HG02610 (cell line): ENCODE measurements around the gene BBS9.
A peak's percentile ranks its signal among the peaks of the same experiment; 100 is the strongest.
"Not testable (repeated sequence)": the region's sequence is repeated elsewhere in the genome, so short reads cannot be mapped to it uniquely, and the experiment has no call there.

Experiments used
- ATAC-seq: cut with Tn5 transposase; IDR thresholded peaks from one replicate; pipeline ENCODE4 v1.9.1; 2021; ENCODE audit warnings: mild to moderate bottlenecking, moderate library complexity; ENCODE audit not compliant: unreplicated experiment

Gene BBS9

DNA sequence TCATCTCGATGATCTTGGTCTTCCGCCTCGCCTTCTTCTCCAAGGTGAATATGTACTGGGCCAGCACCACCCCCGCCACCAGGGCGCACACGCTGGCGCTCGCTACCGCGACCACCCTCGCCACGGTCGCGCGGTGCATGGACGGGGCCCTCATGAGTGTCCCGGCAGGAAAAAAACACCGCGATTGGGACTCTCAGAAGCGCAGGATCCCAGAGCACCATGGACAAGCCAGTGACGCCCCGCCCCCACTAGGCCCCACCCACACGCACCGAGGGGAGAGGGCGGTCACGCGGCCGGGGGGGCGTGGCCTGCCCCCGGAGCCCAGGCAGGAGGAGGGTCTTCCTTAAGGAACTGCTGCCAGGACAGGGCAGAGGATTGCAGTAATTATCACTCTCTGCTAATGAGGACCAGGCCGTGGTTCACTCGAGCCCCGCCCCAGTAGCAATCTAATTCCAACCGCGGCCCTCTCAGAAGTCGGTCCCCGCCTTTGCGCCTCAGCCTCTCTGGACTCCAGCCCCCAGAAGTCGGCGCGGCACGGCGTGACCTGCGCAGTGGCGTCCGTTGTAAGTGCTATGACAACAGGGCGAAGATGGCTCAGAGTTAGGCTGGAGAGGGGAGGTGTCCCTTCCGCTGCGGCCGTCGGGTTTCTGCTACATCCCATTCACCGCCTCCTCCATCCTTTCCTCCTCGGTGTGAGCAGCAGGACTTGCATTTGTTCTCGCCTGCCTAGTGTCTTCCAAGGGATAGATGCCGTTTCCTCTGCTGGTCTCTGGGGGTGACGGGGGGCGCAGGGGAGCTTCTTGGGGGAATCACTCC lies at the start of gene BBS9:
TSS of gene BBS9 (plus strand) at position 575 of the 816 bp plus-strand sequence. CDS start 16,689 bp downstream, outside the sequence.
- ATAC-seq = peak; percentile 100

DNA sequence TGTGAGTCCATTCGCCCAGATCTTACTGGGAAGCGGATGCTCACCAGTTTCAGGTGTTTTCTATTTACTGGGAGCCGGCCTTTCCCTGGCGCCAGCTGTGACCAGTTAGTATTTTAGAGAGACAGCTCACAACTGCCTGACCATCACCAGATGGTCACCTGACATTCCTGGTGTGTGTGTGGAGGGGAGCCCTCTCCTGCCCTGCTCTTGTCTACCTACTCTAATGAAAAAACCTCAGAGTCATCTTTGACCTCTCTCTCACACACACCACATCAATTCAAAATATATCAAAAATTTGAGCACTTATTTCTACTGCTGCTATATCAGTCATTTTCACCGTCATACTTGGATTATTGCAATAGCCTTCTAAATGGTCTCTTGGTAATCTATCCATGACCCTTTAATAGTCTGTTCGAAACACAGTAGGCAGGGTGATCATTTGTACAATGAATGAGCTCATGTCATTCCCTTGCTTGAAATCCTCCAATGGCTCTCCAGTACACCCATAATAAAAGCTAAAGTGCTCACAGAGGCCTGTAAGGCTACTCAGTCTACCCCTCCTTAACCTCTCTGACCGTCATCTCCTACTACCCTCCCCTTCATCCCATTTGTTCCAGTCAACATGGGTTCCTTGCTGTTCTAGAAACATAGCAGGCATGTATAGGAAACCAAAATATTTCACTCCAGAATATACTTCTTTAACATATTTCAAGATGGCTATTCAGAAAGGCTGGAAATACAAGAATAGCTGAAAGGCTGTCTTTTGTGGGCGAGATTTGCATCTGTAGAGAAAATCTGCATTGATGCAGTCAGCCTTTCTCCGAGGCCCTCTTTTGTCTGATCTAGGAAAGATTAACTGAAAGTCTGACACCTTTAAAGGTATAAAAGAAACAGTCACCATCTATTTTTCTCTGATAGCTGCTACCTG lies 49.3 kb upstream of the BBS9 start:
- ATAC-seq = no peak

DNA sequence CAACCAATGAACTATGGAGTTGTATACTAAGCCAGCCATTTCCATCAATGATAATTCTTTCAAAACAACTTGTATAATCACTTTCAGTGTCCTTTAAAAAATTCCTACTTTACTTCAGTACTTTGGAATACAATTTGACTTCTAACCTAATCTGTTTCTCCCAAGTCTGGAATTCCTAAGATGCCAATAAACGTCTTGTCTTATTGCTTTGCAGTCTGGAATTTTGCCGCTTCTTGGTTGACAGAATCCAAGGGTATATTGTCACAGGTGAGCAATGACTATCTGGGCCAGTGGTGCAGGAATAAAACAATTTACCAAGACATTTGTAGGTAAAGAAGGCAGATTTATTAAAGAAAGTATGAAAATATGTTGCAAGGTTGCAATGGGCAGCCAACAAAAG lies 42.0 kb upstream of the BBS9 start:
- ATAC-seq = no peak

DNA sequence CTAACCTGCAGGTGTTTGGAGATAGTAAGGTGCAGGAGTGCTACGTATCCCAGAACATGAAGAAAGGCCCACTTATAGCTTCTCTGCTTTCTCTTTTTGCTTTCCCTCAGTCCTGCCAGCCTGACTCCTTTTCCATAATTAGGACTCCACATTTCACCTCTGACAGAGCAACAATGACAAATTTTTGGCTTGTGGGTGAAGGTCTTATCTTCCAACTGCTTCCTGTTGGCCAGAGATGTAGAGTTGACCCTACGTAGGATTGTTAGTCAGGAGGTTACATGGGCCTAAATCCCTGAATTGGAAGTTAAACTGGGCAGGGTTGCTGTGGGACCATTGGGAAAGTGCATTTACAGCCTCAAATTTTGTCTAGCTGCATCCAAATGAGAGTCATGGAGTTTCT lies 41.5 kb upstream of the BBS9 start:
- ATAC-seq = no peak

DNA sequence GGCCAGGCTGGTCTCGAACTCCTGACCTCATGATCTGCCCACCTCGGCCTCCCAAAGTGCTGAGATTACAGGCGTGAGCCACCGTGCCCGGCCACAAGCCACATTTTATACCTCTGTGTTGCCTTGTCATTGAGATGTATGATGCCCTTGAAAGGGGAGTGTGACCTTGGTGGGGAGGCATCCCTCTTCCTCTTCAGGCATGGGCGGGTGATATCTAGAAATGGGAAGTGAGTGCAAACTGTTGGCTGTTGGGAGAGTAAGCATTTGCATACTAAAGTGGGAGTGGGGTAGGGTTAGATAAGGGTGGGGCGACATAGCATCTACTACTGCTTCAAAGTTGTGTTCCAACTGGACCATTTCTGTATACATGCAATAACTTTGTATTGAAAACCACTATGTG lies 40.2 kb upstream of the BBS9 start:
- ATAC-seq = no peak

DNA sequence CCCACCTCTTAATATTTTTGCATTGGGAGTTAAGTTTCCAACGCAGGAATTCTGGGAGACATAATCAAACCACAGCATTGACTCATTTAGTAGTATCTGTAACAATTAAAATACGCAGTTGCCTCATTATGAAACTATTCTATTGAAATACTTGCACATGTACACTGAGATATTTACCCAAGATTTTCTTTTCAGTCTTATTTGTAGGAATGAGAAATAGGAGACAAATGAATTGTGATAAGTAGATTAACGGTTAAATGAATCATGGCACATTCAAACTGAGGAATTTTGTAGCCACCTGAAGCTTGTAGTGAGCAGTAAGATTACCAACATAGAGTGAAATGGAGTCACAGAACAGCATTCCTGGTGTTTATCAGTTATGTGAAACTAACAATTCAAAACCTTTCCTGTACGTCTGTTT lies 38.2 kb upstream of the BBS9 start:
- ATAC-seq = no peak

DNA sequence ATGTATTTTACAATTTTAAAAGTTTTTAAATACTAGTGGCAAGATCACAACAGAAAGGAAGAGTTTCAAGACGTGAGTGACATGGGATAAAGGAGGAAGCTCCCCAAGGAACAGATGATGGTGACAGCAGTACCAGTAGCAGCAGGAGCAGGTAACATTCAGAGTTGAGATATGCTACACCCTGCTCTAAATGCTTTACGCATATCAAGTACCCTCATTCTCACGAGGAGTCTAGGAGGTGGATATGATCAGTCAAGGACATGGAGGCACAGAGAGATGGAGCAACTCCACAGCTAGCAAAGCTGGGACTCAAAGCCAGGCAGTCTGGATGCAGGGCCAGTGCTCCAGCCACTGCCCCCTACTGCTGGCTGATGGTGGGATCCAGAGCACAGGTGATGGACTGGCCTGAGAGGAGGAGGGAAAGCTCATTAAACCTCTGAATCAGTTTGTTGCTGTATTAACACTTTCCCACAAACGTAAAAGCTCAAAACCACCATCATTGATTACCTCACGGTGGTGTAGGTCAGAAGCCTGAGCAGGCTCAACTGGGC lies 37.6 kb upstream of the BBS9 start:
- ATAC-seq = no peak

DNA sequence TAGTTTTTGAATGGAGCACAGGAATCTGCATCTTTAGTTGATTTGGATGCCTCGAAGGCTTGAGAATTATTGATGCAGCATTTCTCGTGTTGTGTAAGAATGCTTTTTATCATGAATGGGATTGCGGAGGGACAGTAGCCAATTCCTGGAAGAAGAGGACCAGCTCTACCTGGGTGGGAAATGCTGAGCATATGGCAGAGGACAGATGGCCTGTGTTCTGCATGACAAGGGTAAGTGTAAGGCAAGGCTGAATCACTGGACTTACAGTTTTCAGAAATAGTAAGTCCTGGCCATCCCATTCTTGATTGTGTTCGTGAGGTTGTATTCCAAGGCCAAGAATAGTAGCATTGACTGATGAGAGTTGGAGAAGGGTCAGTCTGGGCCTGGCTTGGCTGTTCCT lies 36.1 kb upstream of the BBS9 start:
- ATAC-seq = no peak

DNA sequence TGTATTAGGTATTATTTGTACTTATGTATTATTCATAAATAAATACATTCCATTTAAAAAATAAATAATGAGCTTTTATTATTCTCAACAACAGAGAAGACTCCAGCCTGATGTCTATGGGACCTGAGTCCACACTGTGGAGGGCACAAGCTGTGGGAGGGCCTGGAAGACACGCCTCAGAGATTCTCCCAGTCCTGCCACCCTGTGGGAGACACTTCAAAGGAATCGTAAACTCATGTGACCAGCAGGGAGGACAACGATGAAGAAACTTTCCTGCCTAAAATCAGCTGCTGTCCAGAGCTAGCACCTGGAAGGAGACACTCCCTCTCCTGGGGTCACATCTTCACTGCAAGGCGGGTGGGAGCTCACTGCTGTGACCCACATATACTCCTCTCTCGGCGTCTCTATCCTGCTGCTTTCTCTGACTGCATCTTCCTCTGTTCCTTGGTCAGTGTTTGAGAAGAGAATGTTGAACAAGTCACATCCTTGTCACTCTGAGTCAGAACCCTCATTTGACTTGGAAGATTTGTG lies 34.6 kb upstream of the BBS9 start:
- not testable (repeated sequence) for ATAC-seq

DNA sequence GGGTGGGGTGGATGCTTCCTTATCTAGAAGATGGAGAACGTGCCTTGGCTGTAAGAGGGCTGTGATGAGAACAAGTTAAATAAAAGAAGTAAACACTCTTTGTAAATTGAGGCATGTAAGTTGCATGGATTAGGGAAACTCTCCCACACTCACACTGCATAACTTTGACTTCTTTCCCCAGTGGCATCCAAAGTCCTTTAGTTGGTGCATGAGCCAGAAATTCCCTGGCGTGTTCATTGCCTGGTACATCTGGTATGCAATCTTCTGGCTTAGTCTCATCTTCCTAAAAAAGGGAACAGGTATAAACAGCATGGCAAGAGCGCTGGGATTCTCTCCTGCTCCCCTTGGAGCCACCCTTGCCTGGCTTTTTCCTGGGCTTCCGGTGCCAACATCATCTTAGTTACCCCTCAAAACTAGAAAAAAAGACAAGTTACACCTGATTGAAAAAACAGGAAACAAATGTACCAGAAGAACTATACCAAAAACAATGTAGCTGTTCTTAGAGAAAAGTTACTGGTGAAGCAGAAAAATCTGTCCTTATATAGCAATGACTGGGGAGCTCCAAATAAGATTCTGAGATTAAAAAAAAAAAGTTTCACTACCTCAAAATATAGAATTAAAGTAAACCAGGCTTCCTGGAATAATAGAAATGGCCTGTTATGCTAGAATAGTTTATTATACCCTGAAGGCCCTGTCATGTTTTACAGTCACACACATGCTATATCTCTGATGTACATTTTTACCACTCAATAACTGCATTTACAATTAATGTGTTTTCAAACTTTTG lies 30.0 kb upstream of the BBS9 start:
- no peak for ATAC-seq

DNA sequence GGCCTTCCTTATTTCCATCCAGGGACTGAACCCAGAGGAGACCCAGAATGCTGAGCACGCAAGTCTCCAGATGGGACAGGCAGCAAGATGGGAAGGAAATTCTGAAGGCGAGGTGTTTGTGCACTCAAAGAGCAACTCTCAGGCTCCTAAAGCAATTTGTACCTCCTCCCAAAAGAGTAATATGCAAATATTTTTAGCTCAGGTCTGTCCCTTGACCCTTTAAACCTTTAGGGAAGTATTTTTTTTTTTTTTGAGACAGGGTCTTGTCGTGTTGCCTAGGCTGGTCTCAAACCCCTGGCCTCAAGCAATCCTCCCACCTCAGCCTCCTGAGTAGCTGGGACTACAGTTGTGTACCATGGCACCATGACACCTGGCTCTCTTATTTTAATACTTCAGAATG lies 28.6 kb upstream of the BBS9 start:
- no peak for ATAC-seq

DNA sequence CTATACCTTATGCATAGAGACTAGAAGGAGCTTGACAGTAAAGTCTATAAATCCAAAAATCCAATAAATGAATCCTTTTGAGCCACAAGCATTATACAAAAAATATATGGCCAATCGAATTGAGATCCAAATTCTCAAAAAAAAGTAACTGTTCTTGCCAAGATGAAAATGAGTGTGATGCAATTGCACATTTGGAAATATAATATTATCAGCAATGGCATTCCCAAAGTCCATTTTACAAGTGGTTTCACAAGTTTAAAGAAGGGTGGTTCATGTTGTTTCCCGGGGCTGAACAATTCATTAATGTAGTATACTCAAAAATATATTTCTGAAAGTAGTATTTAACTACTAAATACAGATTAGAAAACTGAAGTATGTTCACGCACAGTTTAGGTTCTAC lies 27.5 kb upstream of the BBS9 start:
- no peak for ATAC-seq

DNA sequence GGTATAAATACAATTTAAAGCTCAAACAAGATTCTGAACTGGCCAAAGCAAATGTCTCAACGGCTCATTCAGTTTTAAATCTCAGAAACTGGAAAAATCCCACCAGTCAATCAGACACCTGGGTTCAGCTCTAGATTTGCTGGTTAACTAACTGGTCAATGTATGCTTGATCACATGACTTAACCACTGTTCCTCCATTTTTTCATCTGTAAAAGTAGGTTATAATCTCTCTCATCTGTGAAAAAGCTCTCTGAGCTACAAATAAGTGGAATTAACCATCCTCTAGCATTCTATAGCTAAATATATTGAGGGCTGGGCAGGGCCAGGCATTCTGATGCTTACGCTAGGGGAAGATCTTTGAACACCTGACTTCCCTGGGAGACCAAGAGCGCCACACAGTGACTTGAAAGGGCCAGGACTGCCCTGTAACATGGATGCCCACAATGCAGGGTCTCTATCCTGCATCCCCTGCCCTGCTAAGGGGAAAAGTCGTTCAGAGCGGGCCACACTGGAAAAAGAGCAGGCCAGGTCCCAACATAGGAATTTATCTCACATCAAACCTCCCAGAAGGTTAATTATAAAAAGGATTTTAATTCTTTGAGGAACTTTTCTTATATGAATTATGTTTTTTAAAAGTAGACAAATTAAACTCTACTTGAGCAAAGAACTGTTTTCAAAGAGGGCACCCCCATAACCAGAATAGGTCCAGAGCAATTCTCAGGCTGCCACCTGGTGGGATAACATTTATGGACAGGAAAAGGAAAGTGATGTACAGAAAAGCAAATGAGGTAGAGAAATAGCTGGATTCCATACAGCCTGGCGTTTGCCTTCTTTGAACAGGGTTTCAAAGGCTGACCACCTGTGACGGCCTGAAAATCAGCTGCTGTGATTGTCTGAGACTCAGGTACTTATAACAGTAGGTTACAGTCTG lies 22.0 kb upstream of the BBS9 start:
- peak; percentile 36 for ATAC-seq

DNA sequence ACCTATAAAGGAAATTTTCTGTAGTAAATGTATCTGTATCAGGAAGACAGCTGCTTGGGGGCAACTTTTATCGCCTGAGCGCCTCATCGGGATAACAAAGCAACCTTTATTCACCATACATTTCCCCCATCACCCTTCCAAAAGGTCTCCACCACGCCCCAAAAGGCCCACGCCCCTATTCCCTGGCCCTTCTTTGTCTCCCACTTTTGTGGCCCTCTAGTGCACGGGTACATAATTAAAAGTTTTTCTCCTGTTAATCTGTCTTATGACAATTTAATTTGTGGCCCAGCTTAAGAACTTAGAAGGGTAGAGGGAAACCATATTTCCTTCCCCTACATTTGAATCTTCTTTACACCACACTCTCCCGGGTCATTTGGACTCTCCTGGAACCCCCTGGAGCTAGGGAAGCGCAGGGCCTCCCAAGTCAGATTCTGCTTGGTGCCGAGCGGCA lies 20.8 kb upstream of the BBS9 start:
- ATAC-seq = no peak

DNA sequence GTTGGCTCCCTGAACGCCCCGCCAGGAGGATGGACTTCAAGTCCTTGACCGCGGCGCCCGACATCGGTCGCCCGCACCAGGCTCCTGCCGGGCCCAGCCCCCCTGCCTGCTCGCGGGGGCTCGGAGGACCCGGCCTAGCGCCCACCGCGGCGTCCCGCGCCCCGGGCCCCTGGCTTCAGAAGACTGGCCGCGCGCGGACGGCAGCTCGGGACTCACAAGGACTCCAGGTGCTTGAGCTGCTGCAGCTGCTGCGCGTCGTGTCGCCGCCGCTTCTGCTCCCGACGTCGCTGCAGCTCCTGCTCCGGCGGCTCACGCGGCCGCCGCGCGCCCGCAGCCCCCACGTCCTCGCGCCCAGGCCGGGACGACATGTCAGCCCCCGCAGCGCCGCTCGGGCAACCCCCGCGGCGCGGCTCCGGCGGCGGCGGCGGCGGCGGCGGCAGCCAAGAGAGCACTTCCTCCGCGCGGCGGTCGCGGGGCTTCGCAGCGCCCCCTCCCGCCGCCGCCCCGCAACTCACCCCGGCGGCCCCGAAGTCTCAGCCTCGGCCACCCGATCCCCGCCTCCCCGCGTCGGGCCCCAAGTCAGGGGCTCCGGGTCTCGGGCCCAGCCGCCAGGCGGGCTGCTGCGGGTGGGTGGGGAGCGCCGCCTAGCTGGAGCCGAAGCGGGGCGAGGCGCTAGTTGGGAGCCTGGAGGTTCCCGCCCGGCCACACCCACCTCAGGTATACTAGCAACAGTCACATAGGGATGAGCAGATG lies 20.2 kb upstream of the BBS9 start, which contains the start of gene RP9:
TSS of gene RP9 (minus strand) at position 400 of the 753 bp plus-strand sequence. CDS start at position 368, 32 bp downstream.
- peak; percentile 85 for ATAC-seq

DNA sequence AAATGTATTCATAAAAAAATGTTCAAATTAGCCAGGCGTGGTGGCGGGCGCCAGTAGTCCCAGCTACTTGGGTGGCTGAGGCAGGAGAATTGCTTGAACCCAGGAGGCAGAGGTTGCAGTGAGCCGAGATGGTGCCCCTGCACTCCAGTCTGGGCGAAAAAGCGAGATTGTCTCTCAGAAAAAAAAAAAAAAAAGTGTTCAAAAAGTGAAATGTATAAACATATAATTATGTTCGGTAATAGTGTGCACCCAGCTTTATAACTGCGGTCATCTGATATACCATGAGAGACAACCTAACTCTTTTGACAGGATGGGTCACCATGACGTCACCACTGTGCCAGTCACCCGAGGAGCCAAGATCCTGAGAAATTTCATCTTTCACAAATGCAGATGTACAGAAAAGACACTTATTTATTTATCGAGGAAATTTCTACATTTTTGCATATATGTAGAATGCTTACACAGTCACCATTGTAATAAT lies 19.6 kb upstream of the BBS9 start:
- ATAC-seq = no peak

DNA sequence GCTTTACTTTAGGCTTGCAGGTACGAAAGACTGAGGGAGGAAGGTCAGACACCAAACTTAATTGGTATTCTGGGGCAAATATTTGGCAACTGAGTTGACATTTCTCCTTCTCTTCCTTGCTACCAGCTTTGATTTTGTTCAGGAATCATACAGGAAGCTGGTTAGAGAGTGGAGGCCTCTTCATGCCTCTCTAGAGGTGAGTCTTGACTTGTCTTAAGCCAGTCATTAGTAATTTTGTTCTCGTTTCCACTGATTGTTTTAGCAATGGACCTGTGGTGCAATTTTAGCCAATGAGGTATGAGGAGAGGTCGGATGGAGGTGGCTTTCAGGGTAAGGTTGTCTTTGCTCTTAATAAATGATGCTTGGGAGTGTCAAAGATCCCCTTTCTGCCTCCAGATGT lies 17.8 kb upstream of the BBS9 start:
- no peak for ATAC-seq

DNA sequence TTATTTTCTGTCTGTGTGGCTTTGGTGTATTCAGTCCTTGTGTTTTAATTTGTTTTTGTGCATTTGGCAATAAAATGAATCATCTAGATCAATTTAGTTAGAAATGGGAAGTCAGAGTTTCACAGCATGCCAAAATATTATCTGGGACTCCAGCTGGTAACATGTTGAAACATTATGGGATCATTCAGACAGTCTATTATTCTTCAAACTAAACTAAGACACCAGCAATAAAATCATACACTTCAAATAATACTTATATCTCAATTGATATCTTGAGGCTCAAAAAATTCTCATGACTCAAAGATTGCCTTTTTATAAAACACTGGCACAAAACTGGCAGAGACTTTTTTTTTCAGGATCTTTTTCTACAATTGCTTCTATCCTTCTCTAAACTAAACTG lies 14.4 kb upstream of the BBS9 start:
- no peak for ATAC-seq
